K562 (cell line): Measurements from ENCODE around the gene MIDN. TPM values are rescaled to one million over a fixed set of nuclear protein-coding genes. Genes with fewer than 3 reads are reported as not detected.
A peak's percentile ranks its signal among the peaks of the same experiment; 100 is the strongest.

Experiments used
- EZH2 ChIP-seq: IDR thresholded peaks from 2 replicates; pipeline ENCODE4 v1.6.1; 2012; ENCODE audit warnings: low read depth, mild to moderate bottlenecking, inconsistent platforms, low read length, borderline replicate concordance
- FOXK2 ChIP-seq, 2 experiments: fragments of 450-650 bp; IDR thresholded peaks in 1 of 2; conservative IDR thresholded peaks in 1 of 2; 2 replicates each; pipeline ENCODE4 v1.6.1; 2016; ENCODE audit warnings: low read depth in 2 of 2, mild to moderate bottlenecking in 1 of 2
- GABPB2 ChIP-seq: fragments of 250-450 bp; sonication (Bioruptor Pico); conservative IDR thresholded peaks from 2 replicates; pipeline ENCODE4 v1.5.1; 2021; ENCODE audit warnings: mild to moderate bottlenecking
- HDAC2 ChIP-seq: fragments of 450-650 bp; IDR thresholded peaks from 2 replicates; pipeline ENCODE4 v1.6.1; 2016; ENCODE audit warnings: mild to moderate bottlenecking
- HINFP ChIP-seq: fragments of 450-650 bp; conservative IDR thresholded peaks from 2 replicates; pipeline ENCODE4 v1.6.1; 2016; ENCODE audit warnings: missing genetic modification characterization, low read depth, mild to moderate bottlenecking, control low read depth, missing compliant biosample characterization
- KAT2B ChIP-seq: IDR thresholded peaks from one replicate; pipeline ENCODE4 v1.6.1; 2012; ENCODE audit warnings: low read depth, mild to moderate bottlenecking, control low read depth, inconsistent platforms, low read length, moderate library complexity
- MXI1 ChIP-seq: IDR thresholded peaks from 2 replicates; pipeline ENCODE4 v1.6.1; 2011; ENCODE audit warnings: low read depth, mild to moderate bottlenecking, improper control_type of control experiment, low read length
- MYC ChIP-seq, 2 experiments: fragments of 250-450 bp in 1 of 2; sonication (Bioruptor Pico) in 1 of 2; IDR thresholded peaks; 2 replicates each; pipeline versions ENCODE4 v1.5.1 to v1.6.1; 2012 to 2021; ENCODE audit warnings: low read depth in 2 of 2, borderline replicate concordance in 1 of 2, improper control_type of control experiment in 1 of 2, low read length in 1 of 2, mild to moderate bottlenecking in 1 of 2, moderate library complexity in 1 of 2
- POLR2G ChIP-seq: fragments of 200-400 bp; formaldehyde crosslinking; IDR thresholded peaks from 2 replicates; pipeline ENCODE4 v1.6.1; 2017; ENCODE audit warnings: low read depth, mild to moderate bottlenecking, antibody characterized with exemption, low read length, moderate library complexity
- RREB1 ChIP-seq: fragments of 250-450 bp; sonication (Bioruptor Pico); IDR thresholded peaks from 2 replicates; pipeline ENCODE4 v1.4.0; 2020
- SUPT5H ChIP-seq: fragments of 450-650 bp; IDR thresholded peaks from 2 replicates; pipeline ENCODE4 v1.6.1; 2016
- TAL1 ChIP-seq: fragments of 450-650 bp; IDR thresholded peaks from 2 replicates; pipeline ENCODE4 v1.6.1; 2016; ENCODE audit warnings: mild to moderate bottlenecking
- TBL1XR1 ChIP-seq, 2 experiments: IDR thresholded peaks; 2 replicates each; pipeline ENCODE4 v1.6.1; 2012; ENCODE audit warnings: improper control_type of control experiment in 2 of 2, low read length in 2 of 2, mild to moderate bottlenecking in 1 of 2
- TRIM28 ChIP-seq: fragments of 450-650 bp; IDR thresholded peaks from 2 replicates; pipeline ENCODE4 v1.6.1; 2017
- TSC22D4 ChIP-seq: fragments of 450-650 bp; IDR thresholded peaks from 2 replicates; pipeline ENCODE4 v1.6.1; 2016; ENCODE audit warnings: missing genetic modification characterization, missing biosample characterization, control low read depth
- ZNF253 ChIP-seq: fragments of 250-450 bp; sonication (Bioruptor Pico); conservative IDR thresholded peaks from 2 replicates; pipeline ENCODE4 v1.6.1; 2021; ENCODE audit warnings: mild to moderate bottlenecking
- ZNF274 ChIP-seq: IDR thresholded peaks from 2 replicates; pipeline ENCODE4 v1.6.1; 2011; ENCODE audit warnings: low read depth, mild to moderate bottlenecking, low read length, moderate library complexity, borderline replicate concordance
- polyA plus RNA-seq, 8 experiments: library from polyadenylated mRNA; depleted of rRNA in 4 of 8; stranded (reverse) in 5 of 8; unstranded in 3 of 8; fragments of >200 nt; fragmentation: Nextera tagmentation in 2 of 8; fragmentation: Illumina TruSeq in 1 of 8; extraction: Ambion mirVana in 2 of 8; extraction: Trizol in 1 of 8; gene quantifications; 2 replicates each; pipeline versions ENCODE4 v1.2.1 to v1.2.3, GENCODE V29; 2011 to 2014; ENCODE audit warnings: inconsistent platforms in 1 of 8, missing spikeins in 1 of 8
- total RNA-seq, 7 experiments: library from RNA; depleted of rRNA in 6 of 7; stranded (reverse); fragments of >200 nt in 6 of 7; fragmentation: Illumina TruSeq in 2 of 7; extraction: Trizol in 2 of 7; gene quantifications; 2 replicates each; pipeline versions ENCODE4 v1.2.1 to v1.2.3, GENCODE V29; 2011 to 2021; ENCODE audit warnings: low replicate concordance in 1 of 7
- TF ChIP-seq, protein P1 (sequence below): sonication (generic); formaldehyde crosslinking; IDR thresholded peaks from 2 replicates; pipeline ENCODE4 v1.8.0; 2022; ENCODE audit warnings: missing genetic modification reagents, mild to moderate bottlenecking, borderline replicate concordance
- TF ChIP-seq, protein P2 (sequence below), 2 experiments: fragments of 450-650 bp; conservative IDR thresholded peaks; 2 replicates each; pipeline ENCODE4 v1.6.1; 2017; ENCODE audit warnings: mild to moderate bottlenecking in 2 of 2, moderate library complexity in 2 of 2

MIDN gene
- total and polyA plus RNA-seq, 9 of the 15 experiments (the other 6 are each of a cell fraction or from before 2014, with no cell fraction given), result 0.17 to 120 (median 10.1) TPM

- peak; percentile 54 for TF ChIP-seq POLR2G
- no peak for TF ChIP-seq HDAC2
- TF ChIP-seq, protein P1, sequence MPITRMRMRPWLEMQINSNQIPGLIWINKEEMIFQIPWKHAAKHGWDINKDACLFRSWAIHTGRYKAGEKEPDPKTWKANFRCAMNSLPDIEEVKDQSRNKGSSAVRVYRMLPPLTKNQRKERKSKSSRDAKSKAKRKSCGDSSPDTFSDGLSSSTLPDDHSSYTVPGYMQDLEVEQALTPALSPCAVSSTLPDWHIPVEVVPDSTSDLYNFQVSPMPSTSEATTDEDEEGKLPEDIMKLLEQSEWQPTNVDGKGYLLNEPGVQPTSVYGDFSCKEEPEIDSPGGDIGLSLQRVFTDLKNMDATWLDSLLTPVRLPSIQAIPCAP (CRISPR knock-in tag), result no peak
- no peak for TF ChIP-seq MXI1
- TF ChIP-seq TSC22D4 (tag), result no peak
- TF ChIP-seq FOXK2 (conservative IDR thresholded peaks at IDR 0.05 in 1 of 2, IDR thresholded peaks at IDR 0.05 in 1 of 2; ENCODE audit: low read depth in 2 of 2), result no peak
- TF ChIP-seq MYC (IDR thresholded peaks at IDR 0.05; ENCODE audit: low read depth, low read length), result no peak
- TF ChIP-seq MYC (CRISPR knock-in tag; IDR thresholded peaks at IDR 0.05; ENCODE audit: borderline replicate concordance, low read depth), result no peak
- TF ChIP-seq RREB1 (CRISPR knock-in tag), result no peak
- TF ChIP-seq ZNF274, result no peak
- TF ChIP-seq HINFP, result no peak
- no peak for TF ChIP-seq EZH2
- no peak for TF ChIP-seq TBL1XR1 (IDR thresholded peaks at IDR 0.05; ENCODE audit: low read length in 2 of 2)
- TF ChIP-seq SUPT5H, result peak; percentile 51; the same call in 1 of the 2 replicates
- no peak for TF ChIP-seq GABPB2 (CRISPR knock-in tag)
- no peak for TF ChIP-seq TRIM28
- no peak for TF ChIP-seq ZNF253
- TF ChIP-seq, protein P2, sequence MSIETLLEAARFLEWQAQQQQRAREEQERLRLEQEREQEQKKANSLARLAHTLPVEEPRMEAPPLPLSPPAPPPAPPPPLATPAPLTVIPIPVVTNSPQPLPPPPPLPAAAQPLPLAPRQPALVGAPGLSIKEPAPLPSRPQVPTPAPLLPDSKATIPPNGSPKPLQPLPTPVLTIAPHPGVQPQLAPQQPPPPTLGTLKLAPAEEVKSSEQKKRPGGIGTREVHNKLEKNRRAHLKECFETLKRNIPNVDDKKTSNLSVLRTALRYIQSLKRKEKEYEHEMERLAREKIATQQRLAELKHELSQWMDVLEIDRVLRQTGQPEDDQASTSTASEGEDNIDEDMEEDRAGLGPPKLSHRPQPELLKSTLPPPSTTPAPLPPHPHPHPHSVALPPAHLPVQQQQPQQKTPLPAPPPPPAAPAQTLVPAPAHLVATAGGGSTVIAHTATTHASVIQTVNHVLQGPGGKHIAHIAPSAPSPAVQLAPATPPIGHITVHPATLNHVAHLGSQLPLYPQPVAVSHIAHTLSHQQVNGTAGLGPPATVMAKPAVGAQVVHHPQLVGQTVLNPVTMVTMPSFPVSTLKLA (conservative IDR thresholded peaks at IDR 0.05), result peak; percentile 31 to 37; a peak in 1 of 4 replicates
- no peak for TF ChIP-seq TAL1
- no peak for TF ChIP-seq KAT2B
Observed at GRCh38 chr19:1270854-1271527, 22.6 kb downstream of the MIDN start (continued).
